H9 (cell line): ENCODE data around the gene EVL. TPM values are rescaled to one million over a fixed set of nuclear protein-coding genes. Genes with fewer than 3 reads are reported as not detected.
A peak's percentile ranks its signal among the peaks of the same experiment; 100 is the strongest.

ENCODE experiments used
- DNase-seq: peaks from one replicate; pipeline ENCODE4 v3.0.0-alpha.2; 2017
- H2AFZ ChIP-seq: one replicate; pipeline ENCODE4 v1.6.1; 2013; ENCODE audit warnings: mild to moderate bottlenecking, low read length, control low read depth, moderate library complexity
- H2AK5ac ChIP-seq: 2 replicates; pipeline ENCODE4 v1.6.1; 2013; ENCODE audit warnings: low read length, control low read depth, mixed read lengths; ENCODE audit not compliant: insufficient read length
- H2BK120ac ChIP-seq: one replicate; pipeline ENCODE4 v1.6.1; 2013; ENCODE audit warnings: low read depth, mild to moderate bottlenecking, low read length, control low read depth, inconsistent platforms; ENCODE audit not compliant: poor library complexity, severe bottlenecking
- H2BK12ac ChIP-seq: 2 replicates; pipeline ENCODE4 v1.6.1; 2013; ENCODE audit warnings: low read length, control low read depth, mixed read lengths, low read depth; ENCODE audit not compliant: insufficient read length
- H2BK15ac ChIP-seq: 2 replicates; pipeline ENCODE4 v1.6.1; 2013; ENCODE audit warnings: low read depth, low read length, control low read depth
- H2BK20ac ChIP-seq: one replicate; pipeline ENCODE4 v1.6.1; 2013; ENCODE audit warnings: low read depth, mild to moderate bottlenecking, low read length, control low read depth, inconsistent platforms; ENCODE audit not compliant: poor library complexity, severe bottlenecking
- H2BK5ac ChIP-seq: 2 replicates; pipeline ENCODE4 v1.6.1; 2013; ENCODE audit warnings: low read length, control low read depth, mixed read lengths; ENCODE audit not compliant: insufficient read length
- H3K14ac ChIP-seq: 2 replicates; pipeline ENCODE4 v1.6.1; 2013; ENCODE audit warnings: low read length, control low read depth; ENCODE audit not compliant: insufficient read depth
- H3K18ac ChIP-seq: 2 replicates; pipeline ENCODE4 v1.6.1; 2013; ENCODE audit warnings: low read depth, mild to moderate bottlenecking, mixed read lengths, low read length, control low read depth; ENCODE audit not compliant: insufficient read length
- H3K23ac ChIP-seq: 2 replicates; pipeline ENCODE4 v1.6.1; 2013; ENCODE audit warnings: low read length, control low read depth, mixed read lengths, low read depth; ENCODE audit not compliant: insufficient read length
- H3K23me2 ChIP-seq: 2 replicates; pipeline ENCODE4 v1.6.1; 2013; ENCODE audit warnings: low read depth, mild to moderate bottlenecking, mixed read lengths, low read length, control low read depth; ENCODE audit not compliant: insufficient read length, poor library complexity, severe bottlenecking
- H3K27ac ChIP-seq: 2 replicates; pipeline ENCODE4 v1.5.1; 2013; ENCODE audit warnings: low read length, control low read depth, mixed read lengths, low read depth; ENCODE audit not compliant: insufficient read length
- H3K27me3 ChIP-seq: 2 replicates; pipeline ENCODE4 v1.6.1; 2013; ENCODE audit warnings: low read length, control low read depth, inconsistent platforms; ENCODE audit not compliant: insufficient read depth
- H3K4ac ChIP-seq: 2 replicates; pipeline ENCODE4 v1.6.1; 2013; ENCODE audit warnings: low read depth, mild to moderate bottlenecking, control low read depth, inconsistent platforms, low read length, moderate library complexity
- H3K4me1 ChIP-seq: 2 replicates; pipeline ENCODE4 v1.6.1; 2013; ENCODE audit warnings: low read length, control low read depth, inconsistent platforms; ENCODE audit not compliant: insufficient read depth
- H3K4me2 ChIP-seq: 2 replicates; pipeline ENCODE4 v1.6.1; 2013; ENCODE audit warnings: low read length, control low read depth, mixed read lengths; ENCODE audit not compliant: insufficient read length, insufficient read depth
- H3K56ac ChIP-seq: 2 replicates; pipeline ENCODE4 v1.6.1; 2013; ENCODE audit warnings: low read depth, mild to moderate bottlenecking, mixed read lengths, low read length, control low read depth; ENCODE audit not compliant: insufficient read length
- H3K79me1 ChIP-seq: 2 replicates; pipeline ENCODE4 v1.6.1; 2013; ENCODE audit warnings: low read depth, mild to moderate bottlenecking, moderate library complexity, low read length, control low read depth, inconsistent platforms; ENCODE audit not compliant: insufficient read depth, poor library complexity, severe bottlenecking
- H3K79me2 ChIP-seq: 2 replicates; pipeline ENCODE4 v1.6.1; 2013; ENCODE audit warnings: low read length, control low read depth, inconsistent platforms; ENCODE audit not compliant: insufficient read depth
- H3K9ac ChIP-seq: 2 replicates; pipeline ENCODE4 v1.6.1; 2013; ENCODE audit warnings: low read length, control low read depth, mixed read lengths; ENCODE audit not compliant: insufficient read length; ENCODE audit errors: extremely low read depth
- H3K9me3 ChIP-seq: one replicate; pipeline ENCODE4 v1.6.1; 2013; ENCODE audit warnings: low read depth, low read length, inconsistent platforms; ENCODE audit not compliant: control insufficient read depth
- H3T11ph ChIP-seq: one replicate; pipeline ENCODE4 v1.6.1; 2013; ENCODE audit warnings: mild to moderate bottlenecking, low read length, control low read depth, inconsistent platforms
- H4K20me1 ChIP-seq: one replicate; pipeline ENCODE4 v1.6.1; 2013; ENCODE audit not compliant: control insufficient read depth, insufficient read length, insufficient read depth
- H4K5ac ChIP-seq: 2 replicates; pipeline ENCODE4 v1.6.1; 2013; ENCODE audit warnings: low read depth, mild to moderate bottlenecking, mixed read lengths, low read length, control low read depth; ENCODE audit not compliant: insufficient read length
- H4K8ac ChIP-seq: replicated peaks from 2 replicates; pipeline ENCODE4 v1.6.1; 2013; ENCODE audit warnings: low read length, control low read depth, mixed read lengths, low read depth; ENCODE audit not compliant: insufficient read length
- H4K91ac ChIP-seq: 2 replicates; pipeline ENCODE4 v1.6.1; 2013; ENCODE audit warnings: low read depth, mild to moderate bottlenecking, moderate library complexity, mixed read lengths, low read length, control low read depth; ENCODE audit not compliant: insufficient read length
- H3K27ac Mint-ChIP-seq, 3 experiments: 2 replicates in 2 of 3; 3 replicates in 1 of 3; pipeline ENCODE4 v1.8.0; 2020 to 2021; ENCODE audit warnings: mixed read lengths in 3 of 3, mild to moderate bottlenecking in 1 of 3, moderate library complexity in 1 of 3
- H3K27me3 Mint-ChIP-seq: 2 replicates; pipeline ENCODE4 v1.8.0; 2021; ENCODE audit warnings: low read depth, mild to moderate bottlenecking, moderate library complexity, mixed read lengths
- H3K36me3 Mint-ChIP-seq, 3 experiments: 2 replicates in 2 of 3; 3 replicates in 1 of 3; pipeline ENCODE4 v1.8.0; 2020 to 2021; ENCODE audit warnings: low read depth in 3 of 3, mixed read lengths in 3 of 3; ENCODE audit not compliant: insufficient read depth in 1 of 3
- H3K4me1 Mint-ChIP-seq, 2 experiments: 2 replicates each; pipeline ENCODE4 v1.8.0; 2020; ENCODE audit warnings: mixed read lengths in 2 of 2
- H3K4me3 Mint-ChIP-seq, 2 experiments: 2 replicates in 1 of 2; 3 replicates in 1 of 2; pipeline ENCODE4 v1.8.0; 2020 to 2021; ENCODE audit warnings: mild to moderate bottlenecking in 2 of 2, mixed read lengths in 2 of 2, moderate library complexity in 1 of 2
- H3K9me3 Mint-ChIP-seq, 2 experiments: 2 replicates in 1 of 2; 3 replicates in 1 of 2; pipeline ENCODE4 v1.8.0; 2020; ENCODE audit warnings: mild to moderate bottlenecking in 2 of 2, mixed read lengths in 2 of 2, moderate library complexity in 1 of 2
- CTCF ChIP-seq: fragments of 200-600 bp; sonication (generic); conservative IDR thresholded peaks from 3 replicates; pipeline ENCODE4 v1.8.0; 2021; ENCODE audit warnings: antibody characterized with exemption, mild to moderate bottlenecking
- WGBS: extraction: QIAGEN DNeasy Blood & Tissue Kit; methylation state at CpG from one replicate; pipeline ENCODE4 v1.1.7; 2013; ENCODE audit warnings: missing lambda C conversion rate, low lambda C conversion rate, mixed read lengths; ENCODE audit not compliant: insufficient read length; ENCODE audit errors: extremely low coverage; 5-methylcytosine and 5-hydroxymethylcytosine counted together
- total RNA-seq: library from RNA; stranded (reverse); gene quantifications from 2 replicates; pipeline ENCODE4 v1.2.1, GENCODE V29; 2021

The EVL gene
- total RNA-seq, 1 experiment from 2014 or later: 53.2 TPM

GRCh38 chr14:100138082-100138787, 73.0 kb downstream of the EVL start:
- WGBS: no CpG with 5 or more reads among the region's 8 CpGs
- Histone ChIP-seq H3K4ac (no peak overlapping the region), H3K14ac (no peak overlapping the region; the same call in 1 of the 2 replicates), H2AK5ac (no peak overlapping the region), H3K23me2 (no peaks in the 10 kb centered on the region), H3K79me2 (no peaks in the 10 kb centered on the region), H3K9ac (no peak overlapping the region), H2BK120ac (no peak overlapping the region), H3K4me2 (no peak overlapping the region), H2BK20ac (no peak overlapping the region), H2AFZ (no peak overlapping the region), H3K27me3 (no peaks in the 10 kb centered on the region), H4K20me1 (no peaks in the 10 kb centered on the region), H3K56ac (no peak overlapping the region), H2BK5ac (no peak overlapping the region), H2BK12ac (no peak overlapping the region), H4K91ac (no peak overlapping the region), H3K79me1 (no peaks in the 10 kb centered on the region), H3T11ph (no peak overlapping the region), H4K8ac (no peak overlapping the region), H3K4me1 (peaks cover 2% of the 10 kb centered on the region; the same call in 1 of the 2 replicates), H3K23ac (no peak overlapping the region), H2BK15ac (no peak overlapping the region), H4K5ac (no peak overlapping the region), H3K27ac (no peak overlapping the region), H3K9me3 (no peaks in the 10 kb centered on the region), H3K18ac (no peak overlapping the region)
- Mint-ChIP-seq H3K27ac (no peak overlapping the region; a peak in 1 of 7 replicates), H3K4me3 (peak overlapping the region in 1 of 2 experiments; percentile 50; a peak in 1 of 5 replicates), H3K27me3 (no peaks in the 10 kb centered on the region; the same call in 1 of the 2 replicates), H3K4me1 (peaks cover 6 to 15% of the 10 kb centered on the region in 2 experiments), H3K9me3 (no peaks in the 10 kb centered on the region), H3K36me3 (peaks cover 2 to 12% (median 8%) of the 10 kb centered on the region in 3 experiments; a peak in 3 of 7 replicates)
- no peak for TF ChIP-seq CTCF
- no peak for DNase-seq
